ENCODE data around the gene SEMA6B. TPM values are rescaled to one million over a fixed set of nuclear protein-coding genes. Genes with fewer than 3 reads are reported as not detected.
A peak's percentile ranks its signal among the peaks of the same experiment; 100 is the strongest.

Gene SEMA6B
- total and polyA plus RNA-seq, 7 donors: 2.3 to 11.7 (median 7.1) TPM

DNA sequence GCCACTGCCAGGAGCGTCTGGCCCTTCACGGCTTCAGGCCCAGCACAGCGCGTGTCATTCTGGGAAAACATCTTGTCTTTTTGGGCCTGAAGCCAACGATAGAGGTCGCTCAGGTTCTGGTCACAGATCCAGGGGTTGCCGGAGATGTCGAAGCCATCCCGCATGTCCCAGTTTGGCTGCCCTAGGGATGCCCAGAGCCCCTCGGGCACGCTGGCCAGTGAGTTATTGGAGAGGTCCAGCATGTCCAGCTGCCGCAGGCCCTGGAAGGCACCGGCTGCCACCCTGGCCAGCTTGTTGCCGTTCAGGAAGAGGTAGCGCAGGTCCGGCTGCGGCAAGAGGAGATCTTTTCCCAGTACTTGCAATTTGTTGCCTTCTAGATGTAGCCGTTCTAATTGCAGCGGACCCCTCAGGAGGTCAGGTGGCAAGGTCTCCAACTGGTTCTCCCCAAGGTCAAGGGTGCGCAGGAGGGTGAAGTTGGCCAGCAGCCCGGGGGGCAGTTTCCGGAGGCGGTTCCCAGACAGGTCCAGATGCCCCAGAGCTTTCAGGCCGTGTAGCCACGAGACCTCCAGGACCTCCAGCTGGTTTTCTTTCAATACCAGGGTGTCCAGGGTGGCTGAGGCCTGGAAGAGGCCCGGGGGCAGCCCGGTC lies 21.4 kb downstream of the SEMA6B start:
- ATAC-seq: peak; percentile 11 to 50 (median 32)
- Histone ChIP-seq H3K9me3 (peaks cover 4% of the 10 kb centered on the region), H3K27ac (peak overlapping the region; percentile 90), H3K4me1 (peaks cover 36% of the 10 kb centered on the region), H3K27me3 (ENCODE audit: insufficient read depth in 3 of 3, low read length in 2 of 3) (no peaks in the 10 kb centered on the region), H3K4me3 (no peak overlapping the region), H3K36me3 (ENCODE audit: insufficient read depth in 1 of 2, low read depth in 1 of 2) (no peaks in the 10 kb centered on the region)
- WGBS, 3 donors: 33 to 48% (median 33%) methylated on average over 27 of the region's 27 CpGs
- TF ChIP-seq, protein P1, sequence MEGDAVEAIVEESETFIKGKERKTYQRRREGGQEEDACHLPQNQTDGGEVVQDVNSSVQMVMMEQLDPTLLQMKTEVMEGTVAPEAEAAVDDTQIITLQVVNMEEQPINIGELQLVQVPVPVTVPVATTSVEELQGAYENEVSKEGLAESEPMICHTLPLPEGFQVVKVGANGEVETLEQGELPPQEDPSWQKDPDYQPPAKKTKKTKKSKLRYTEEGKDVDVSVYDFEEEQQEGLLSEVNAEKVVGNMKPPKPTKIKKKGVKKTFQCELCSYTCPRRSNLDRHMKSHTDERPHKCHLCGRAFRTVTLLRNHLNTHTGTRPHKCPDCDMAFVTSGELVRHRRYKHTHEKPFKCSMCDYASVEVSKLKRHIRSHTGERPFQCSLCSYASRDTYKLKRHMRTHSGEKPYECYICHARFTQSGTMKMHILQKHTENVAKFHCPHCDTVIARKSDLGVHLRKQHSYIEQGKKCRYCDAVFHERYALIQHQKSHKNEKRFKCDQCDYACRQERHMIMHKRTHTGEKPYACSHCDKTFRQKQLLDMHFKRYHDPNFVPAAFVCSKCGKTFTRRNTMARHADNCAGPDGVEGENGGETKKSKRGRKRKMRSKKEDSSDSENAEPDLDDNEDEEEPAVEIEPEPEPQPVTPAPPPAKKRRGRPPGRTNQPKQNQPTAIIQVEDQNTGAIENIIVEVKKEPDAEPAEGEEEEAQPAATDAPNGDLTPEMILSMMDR (IDR thresholded peaks at IDR 0.05): no peak
- intact Hi-C loops (cut with DNase I): loop anchor here in 1 of 2 donors (5.0 kb wide), 1 partner anchor 99 kb away; the partner anchor contains the start of gene TNFAIP8L1
- peak in 1 of 2 donors; percentile 69 for DNase-seq

DNA sequence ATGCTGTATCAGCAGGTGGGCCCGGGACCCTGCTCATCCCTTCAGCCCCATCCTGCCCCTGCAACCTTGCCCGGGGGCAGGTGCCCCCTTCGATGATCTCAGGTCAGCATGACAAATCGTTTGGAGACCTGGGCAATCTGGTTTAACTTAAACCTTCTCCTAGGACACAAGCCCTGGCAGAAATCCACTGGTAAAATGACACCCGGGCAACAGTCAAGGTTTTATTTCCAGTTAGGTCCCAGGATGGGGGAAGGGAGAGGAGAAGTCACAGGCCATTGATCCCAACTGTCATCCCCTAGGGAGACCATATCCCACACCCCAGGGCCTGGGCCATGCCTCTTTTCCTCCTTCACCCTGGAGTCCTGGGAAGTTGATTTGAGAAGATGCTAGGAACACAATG lies 22.7 kb downstream of the SEMA6B start:
- intact Hi-C loops (cut with DNase I): loop anchor here in 1 of 2 donors (5.0 kb wide), 1 partner anchor 101 kb away; the partner anchor contains the start of gene TNFAIP8L1
- Histone ChIP-seq H3K4me3 (no peak overlapping the region), H3K36me3 (ENCODE audit: insufficient read depth in 1 of 2, low read depth in 1 of 2) (no peaks in the 10 kb centered on the region), H3K27me3 (ENCODE audit: insufficient read depth in 3 of 3, low read length in 2 of 3) (no peaks in the 10 kb centered on the region), H3K27ac (peak overlapping the region; percentile 90), H3K4me1 (peaks cover 39% of the 10 kb centered on the region), H3K9me3 (peaks cover 4% of the 10 kb centered on the region)
- TF ChIP-seq, protein P1 (IDR thresholded peaks at IDR 0.05): no peak
- no peak for DNase-seq
- WGBS, 3 donors: 12 to 26% (median 21%) methylated on average over 5 of the region's 5 CpGs
- ATAC-seq: peak; percentile 28 to 62 (median 50)

DNA sequence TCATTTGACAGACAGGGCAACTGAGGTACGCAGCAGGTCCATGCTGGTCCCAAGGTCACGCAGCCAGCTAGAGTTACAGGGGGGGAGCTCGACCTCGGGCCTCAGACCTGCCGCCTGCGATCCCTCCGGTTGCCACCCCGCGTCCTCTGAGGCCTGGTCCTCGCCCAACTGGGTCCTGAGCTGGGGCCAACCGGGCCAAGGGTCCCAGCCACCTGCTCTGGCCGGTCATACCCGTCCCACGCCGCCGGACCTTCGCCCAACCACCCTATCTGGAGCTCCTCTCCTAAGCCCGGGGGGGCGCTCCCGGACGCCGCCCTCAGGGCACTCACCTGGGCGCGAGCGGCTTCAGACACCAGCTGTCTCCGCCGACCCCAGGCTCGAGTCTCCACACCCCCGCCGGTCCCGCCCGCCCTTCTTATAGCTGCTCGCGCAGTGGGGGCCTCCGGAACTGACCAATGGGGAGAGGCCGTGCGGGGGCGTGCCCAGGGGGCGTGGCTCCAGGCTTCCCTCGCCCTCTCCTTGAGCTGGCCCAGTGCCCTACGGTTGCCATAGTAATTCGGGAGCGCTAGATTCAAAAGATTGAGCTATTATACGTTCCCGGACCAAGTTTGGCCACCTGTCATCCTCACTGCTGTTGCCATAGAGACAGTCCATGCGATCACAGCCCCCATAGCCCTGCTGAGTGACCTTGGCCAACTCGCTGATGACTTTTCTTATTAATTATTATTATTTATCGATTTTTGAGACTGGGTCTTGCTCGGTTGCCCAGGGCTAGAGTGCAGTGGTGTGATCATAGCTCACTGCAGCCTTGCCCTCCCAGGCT lies 24.4 kb downstream of the SEMA6B start, which contains the start of gene PLIN5:
Gene PLIN5 (minus strand): TSS at position 389 of the 823 bp plus-strand sequence. CDS start 1,150 bp downstream, outside the sequence.
- H3K4me1 ChIP-seq: peaks cover 39% of the 10 kb centered on the region

DNA sequence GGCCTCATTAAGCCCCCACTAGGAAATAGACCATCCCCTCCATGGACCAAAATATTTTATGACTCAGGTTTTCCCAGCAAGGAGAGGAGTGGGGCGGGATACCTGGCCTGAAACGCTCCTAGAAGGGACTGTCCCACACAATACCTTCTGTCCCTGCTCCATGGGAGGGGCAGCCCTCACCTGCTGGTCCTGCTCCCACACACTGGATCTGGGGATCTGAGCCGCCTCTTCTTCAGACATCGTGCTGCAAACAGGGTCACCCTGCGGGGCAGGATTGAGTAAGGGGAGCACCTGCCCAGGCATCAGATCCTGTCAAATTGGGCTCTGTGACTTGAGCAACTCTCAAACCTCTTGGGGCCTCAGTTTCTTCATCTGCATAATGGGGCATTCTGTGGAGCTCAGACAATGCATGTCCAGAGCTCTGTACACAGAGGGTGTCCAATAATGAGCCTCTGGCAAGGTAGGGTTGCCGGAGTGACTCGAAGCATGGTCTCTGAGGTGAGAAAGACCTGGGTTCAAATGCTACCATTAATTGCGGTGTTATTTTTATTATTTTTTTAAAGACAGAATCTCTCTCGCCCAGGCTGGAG lies 25.6 kb downstream of the SEMA6B start:
- ATAC-seq (no peak), DNase-seq (no peak)
- H3K4me1 ChIP-seq: peaks cover 39% of the 10 kb centered on the region
- peaks cover 0 to 4% of the 10 kb centered on the region in 2 donors for H3K36me3 ChIP-seq (ENCODE audit: insufficient read depth in 1 of 2, low read depth in 1 of 2)
- no peaks in the 10 kb centered on the region for H3K27me3 ChIP-seq (ENCODE audit: insufficient read depth in 3 of 3, low read length in 2 of 3)
- intact Hi-C loops (cut with DNase I): no loop called here
- 79 to 82% (median 81%) methylated on average over 9 of the region's 9 CpGs for whole genome bisulfite sequencing, 3 donors
- H3K27ac ChIP-seq: peak overlapping the region; percentile 90
- H3K9me3 ChIP-seq: no peaks in the 10 kb centered on the region
- H3K4me3 ChIP-seq: peak overlapping the region; percentile 66
- TF ChIP-seq, protein P1 (IDR thresholded peaks at IDR 0.05): no peak

More for the DNA sequence above, 24.4 kb downstream of the SEMA6B start, which contains the start of gene PLIN5:
- intact Hi-C loops (cut with DNase I): loop anchor here in 1 of 2 donors (5.0 kb wide), 1 partner anchor 102 kb away; the partner anchor contains the start of gene TNFAIP8L1
- H3K27ac ChIP-seq: peak within 1 kb of the TSS; percentile 90
- DNase-seq (peak; percentile 84 to 95), ATAC-seq (peak; percentile 77 to 84 (median 82))
- peak within 1 kb of the TSS; percentile 66 for H3K4me3 ChIP-seq
- no peaks in the 10 kb centered on the region for H3K9me3 ChIP-seq
- no peaks in the 10 kb centered on the region for H3K27me3 ChIP-seq (ENCODE audit: insufficient read depth in 3 of 3, low read length in 2 of 3)
- 6 to 10% (median 6%) methylated on average over 43 to 49 of the region's 49 CpGs for WGBS, 3 donors
- no peaks in the 10 kb centered on the region for H3K36me3 ChIP-seq (ENCODE audit: insufficient read depth in 1 of 2, low read depth in 1 of 2)
- TF ChIP-seq, protein P1 (IDR thresholded peaks at IDR 0.05): no peak

Measured in psoas muscle (tissue), 8 donors.